NB4 (cell line): ENCODE data around the gene YLPM1.

ENCODE experiments used
- DNase-seq: peaks from one replicate; pipeline ENCODE4 v3.0.0; 2010; ENCODE audit warnings: low read depth
- H3K4me3 ChIP-seq: one replicate; pipeline ENCODE4 v1.5.1; 2011; ENCODE audit warnings: mild to moderate bottlenecking, low read depth, low read length, moderate library complexity
- MYC ChIP-seq: IDR thresholded peaks from 2 replicates; pipeline ENCODE4 v1.6.1; 2011; ENCODE audit warnings: low read depth, low read length
- POLR2A ChIP-seq: IDR thresholded peaks from 2 replicates; pipeline ENCODE4 v1.6.1; 2011; ENCODE audit warnings: mild to moderate bottlenecking; ENCODE audit not compliant: insufficient read length; ENCODE audit errors: extremely low read depth
- TF ChIP-seq, protein P1 (sequence below): IDR thresholded peaks from one replicate; pipeline ENCODE4 v1.5.1; 2012; ENCODE audit warnings: low read depth, low read length
- TF ChIP-seq, protein P2 (sequence below): IDR thresholded peaks from 2 replicates; pipeline ENCODE4 v1.6.1; 2011; ENCODE audit warnings: low read depth, low read length

Gene YLPM1

DNA sequence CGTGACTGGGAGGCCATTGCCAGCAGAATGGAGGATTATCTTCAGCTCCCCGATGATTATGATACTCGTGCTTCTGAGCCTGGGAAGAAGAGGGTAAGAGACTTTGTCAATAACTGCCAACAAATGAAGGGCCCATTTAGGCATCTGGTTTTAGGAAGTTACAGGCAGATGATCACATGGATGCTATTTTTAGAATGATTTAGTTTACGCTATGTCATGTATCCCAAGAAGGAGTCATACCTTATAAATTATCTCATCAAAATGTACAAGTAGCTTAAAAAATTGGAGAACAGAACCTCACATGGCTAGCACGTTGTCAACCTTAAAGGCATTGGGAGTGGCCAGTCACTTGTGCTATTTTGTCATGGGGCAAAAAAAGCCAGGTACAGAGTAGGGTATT lies 66.1 kb downstream of the YLPM1 start:
- TF ChIP-seq, protein P1, sequence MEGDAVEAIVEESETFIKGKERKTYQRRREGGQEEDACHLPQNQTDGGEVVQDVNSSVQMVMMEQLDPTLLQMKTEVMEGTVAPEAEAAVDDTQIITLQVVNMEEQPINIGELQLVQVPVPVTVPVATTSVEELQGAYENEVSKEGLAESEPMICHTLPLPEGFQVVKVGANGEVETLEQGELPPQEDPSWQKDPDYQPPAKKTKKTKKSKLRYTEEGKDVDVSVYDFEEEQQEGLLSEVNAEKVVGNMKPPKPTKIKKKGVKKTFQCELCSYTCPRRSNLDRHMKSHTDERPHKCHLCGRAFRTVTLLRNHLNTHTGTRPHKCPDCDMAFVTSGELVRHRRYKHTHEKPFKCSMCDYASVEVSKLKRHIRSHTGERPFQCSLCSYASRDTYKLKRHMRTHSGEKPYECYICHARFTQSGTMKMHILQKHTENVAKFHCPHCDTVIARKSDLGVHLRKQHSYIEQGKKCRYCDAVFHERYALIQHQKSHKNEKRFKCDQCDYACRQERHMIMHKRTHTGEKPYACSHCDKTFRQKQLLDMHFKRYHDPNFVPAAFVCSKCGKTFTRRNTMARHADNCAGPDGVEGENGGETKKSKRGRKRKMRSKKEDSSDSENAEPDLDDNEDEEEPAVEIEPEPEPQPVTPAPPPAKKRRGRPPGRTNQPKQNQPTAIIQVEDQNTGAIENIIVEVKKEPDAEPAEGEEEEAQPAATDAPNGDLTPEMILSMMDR, result no peak
- no peak for TF ChIP-seq MYC
- TF ChIP-seq, protein P2, sequence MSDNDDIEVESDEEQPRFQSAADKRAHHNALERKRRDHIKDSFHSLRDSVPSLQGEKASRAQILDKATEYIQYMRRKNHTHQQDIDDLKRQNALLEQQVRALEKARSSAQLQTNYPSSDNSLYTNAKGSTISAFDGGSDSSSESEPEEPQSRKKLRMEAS, result no peak
- no peak for DNase-seq
- H3K4me3 ChIP-seq, result no peak overlapping the region

DNA sequence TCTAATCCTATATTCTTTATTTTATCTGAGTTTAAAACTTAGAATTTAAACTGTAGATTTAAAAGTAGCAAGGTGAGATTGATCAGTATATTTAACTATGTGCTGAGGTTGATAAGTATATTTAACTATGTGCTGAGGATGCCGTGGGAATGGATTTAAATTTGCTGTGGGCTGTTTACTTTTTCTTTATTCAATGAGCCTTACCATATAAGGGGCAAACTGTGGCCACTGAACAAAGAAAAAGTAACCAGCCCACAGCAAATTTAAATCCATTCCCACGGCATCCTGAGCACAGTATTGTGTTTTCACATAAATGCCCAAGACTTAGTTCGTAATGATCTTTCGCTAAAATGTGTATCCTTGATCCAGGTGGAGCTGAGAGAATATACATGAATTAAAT lies 69.7 kb downstream of the YLPM1 start:
- no peak for DNase-seq
- TF ChIP-seq MYC, result no peak
- TF ChIP-seq POLR2A, result no peak
- TF ChIP-seq, protein P2, result no peak
- TF ChIP-seq, protein P1, result no peak
- H3K4me3 ChIP-seq, result no peak overlapping the region

DNA sequence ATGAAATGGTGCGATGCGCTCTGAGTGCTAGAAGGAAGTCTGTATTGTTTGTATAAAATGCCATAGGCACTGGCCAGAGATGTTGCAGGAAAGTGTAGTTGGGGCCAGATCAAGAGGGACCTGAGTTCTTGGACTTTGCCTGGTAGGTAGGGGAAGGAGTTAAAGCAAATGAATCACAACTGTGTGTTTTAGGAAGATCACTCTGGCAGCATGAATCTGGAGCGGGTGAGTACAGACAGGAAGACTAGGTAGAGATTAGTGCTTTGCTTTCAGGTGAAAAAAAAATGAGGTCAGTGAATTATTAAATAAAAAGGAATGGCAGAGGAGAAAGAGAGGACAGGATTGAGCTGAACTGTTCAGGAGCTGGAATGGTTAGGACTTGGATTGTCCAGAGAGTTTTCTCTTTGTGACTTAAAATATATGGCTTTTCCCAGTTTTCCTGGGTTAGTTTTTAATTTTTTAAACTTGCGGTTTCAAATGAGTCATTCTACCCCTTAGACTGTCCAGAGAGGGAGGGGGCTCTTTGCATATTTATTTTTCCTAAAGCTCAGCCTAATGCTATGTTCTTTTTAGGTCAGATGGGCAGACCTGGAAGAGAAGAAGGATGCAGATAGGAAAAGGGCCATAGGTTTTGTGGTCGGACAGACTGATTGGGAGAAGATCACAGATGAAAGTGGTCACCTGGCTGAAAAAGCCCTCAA lies 71.7 kb downstream of the YLPM1 start:
- no peak for TF ChIP-seq POLR2A
- TF ChIP-seq, protein P1, result no peak
- TF ChIP-seq, protein P2, result no peak
- no peak for TF ChIP-seq MYC
- DNase-seq, result no peak
- H3K4me3 ChIP-seq, result no peak overlapping the region

DNA sequence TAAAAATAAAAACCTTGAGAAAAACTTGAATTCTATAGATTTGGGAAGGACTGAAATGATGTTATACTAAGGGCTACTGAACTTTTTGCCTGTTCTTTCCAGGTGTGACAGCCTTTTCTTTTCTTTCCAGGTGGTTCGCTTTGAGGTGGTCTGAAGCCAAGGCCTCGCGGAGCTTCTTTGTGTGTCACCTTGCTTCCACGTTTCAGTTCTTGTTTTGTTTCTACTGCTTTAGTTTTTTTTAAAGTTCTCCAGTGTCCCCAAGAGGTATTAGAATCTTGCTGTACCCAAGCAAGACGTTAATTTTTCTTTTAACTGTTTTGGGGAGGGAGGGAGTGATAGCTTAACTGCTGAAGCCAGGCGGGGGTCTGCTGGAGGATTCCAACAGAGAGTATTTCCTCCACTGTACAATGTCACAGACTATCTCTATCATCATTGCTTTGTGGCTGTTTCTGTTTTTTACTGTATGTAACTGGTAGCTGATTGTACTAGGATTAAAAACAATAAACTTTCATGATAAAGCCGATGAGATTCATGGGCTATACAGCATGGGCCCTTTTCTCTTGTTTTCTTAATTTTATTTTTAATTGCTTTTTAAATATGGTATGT lies 72.6 kb downstream of the YLPM1 start:
- TF ChIP-seq POLR2A (no peak), MYC (no peak)
- TF ChIP-seq, protein P2, result no peak
- TF ChIP-seq, protein P1, result no peak
- no peak overlapping the region for H3K4me3 ChIP-seq
- no peak for DNase-seq

DNA sequence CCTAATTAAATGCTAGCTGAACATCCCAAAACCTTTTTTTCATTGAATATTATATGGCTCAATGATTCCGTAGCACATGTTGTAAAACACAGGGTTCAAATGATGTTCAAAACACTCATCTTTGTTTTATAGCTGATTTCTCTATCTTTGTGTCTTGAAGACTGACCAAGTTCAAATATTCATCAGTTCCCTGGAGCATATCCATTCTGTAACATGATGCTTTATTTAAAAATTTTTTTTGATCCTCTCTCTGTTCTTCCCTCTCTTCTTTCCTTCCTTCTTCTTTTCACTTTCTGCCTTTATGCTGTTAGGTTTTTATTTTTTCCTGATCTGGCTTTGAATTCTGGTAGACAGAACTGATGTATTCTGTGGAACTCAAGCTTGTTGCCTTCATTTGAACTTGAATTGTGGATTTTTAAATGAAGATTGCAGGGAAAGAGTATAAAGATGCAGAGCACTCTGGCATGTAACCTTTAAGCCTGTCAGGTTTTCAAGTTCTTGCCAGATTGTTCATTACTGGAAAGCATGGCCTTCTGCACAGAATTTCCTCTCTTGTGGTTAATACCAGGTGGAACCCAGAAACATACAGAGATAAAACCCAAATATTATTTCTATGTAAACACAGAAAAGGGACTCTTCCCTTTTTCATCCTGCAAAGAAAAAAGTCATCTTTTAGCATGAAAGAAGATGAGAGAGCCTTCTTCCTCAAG lies 73.3 kb downstream of the YLPM1 start:
- no peak overlapping the region for H3K4me3 ChIP-seq
- no peak for TF ChIP-seq MYC
- TF ChIP-seq, protein P1, result no peak
- no peak for TF ChIP-seq POLR2A
- TF ChIP-seq, protein P2, result no peak
- no peak for DNase-seq
